ENCODE data around the gene ODC1.

ODC1 gene

GRCh38 chr2:10398496-10398895, 49.6 kb downstream of the ODC1 start:
- no peaks in the 10 kb centered on the region for H3K9me3 ChIP-seq (ENCODE audit: control insufficient read depth in 2 of 2, low read length in 2 of 2)
- peaks cover 15% of the 10 kb centered on the region for H3K4me1 ChIP-seq (ENCODE audit: control insufficient read depth, insufficient read depth, low read length)
- H3K9ac ChIP-seq (ENCODE audit: low read length in 2 of 2): no peak overlapping the region
- no peak overlapping the region for H3K27ac ChIP-seq (ENCODE audit: low read length)
- H3K36me3 ChIP-seq (ENCODE audit: control insufficient read depth in 2 of 2, insufficient read depth in 2 of 2, low read length in 2 of 2): peaks cover 0 to 2% of the 10 kb centered on the region in 2 donors
- no peak overlapping the region for H3K4me3 ChIP-seq (ENCODE audit: low read length in 2 of 2)
- H3K27me3 ChIP-seq (ENCODE audit: control insufficient read depth in 1 of 2, insufficient read depth in 2 of 2, low read length in 2 of 2): no peaks in the 10 kb centered on the region

- peaks cover 0 to 2% of the 10 kb centered on the region in 2 donors for H3K36me3 ChIP-seq (ENCODE audit: control insufficient read depth in 2 of 2, insufficient read depth in 2 of 2, low read length in 2 of 2)
- no peaks in the 10 kb centered on the region for H3K27me3 ChIP-seq (ENCODE audit: control insufficient read depth in 1 of 2, insufficient read depth in 2 of 2, low read length in 2 of 2)
- H3K27ac ChIP-seq (ENCODE audit: low read length): no peak overlapping the region
- H3K9me3 ChIP-seq (ENCODE audit: control insufficient read depth in 2 of 2, low read length in 2 of 2): no peaks in the 10 kb centered on the region
- no peak overlapping the region for H3K9ac ChIP-seq (ENCODE audit: low read length in 2 of 2)
- no peak overlapping the region for H3K4me3 ChIP-seq (ENCODE audit: low read length in 2 of 2)
- peaks cover 15% of the 10 kb centered on the region for H3K4me1 ChIP-seq (ENCODE audit: control insufficient read depth, insufficient read depth, low read length)
Measured at GRCh38 chr2:10397878-10398277, 50.2 kb downstream of the ODC1 start.

DNA sequence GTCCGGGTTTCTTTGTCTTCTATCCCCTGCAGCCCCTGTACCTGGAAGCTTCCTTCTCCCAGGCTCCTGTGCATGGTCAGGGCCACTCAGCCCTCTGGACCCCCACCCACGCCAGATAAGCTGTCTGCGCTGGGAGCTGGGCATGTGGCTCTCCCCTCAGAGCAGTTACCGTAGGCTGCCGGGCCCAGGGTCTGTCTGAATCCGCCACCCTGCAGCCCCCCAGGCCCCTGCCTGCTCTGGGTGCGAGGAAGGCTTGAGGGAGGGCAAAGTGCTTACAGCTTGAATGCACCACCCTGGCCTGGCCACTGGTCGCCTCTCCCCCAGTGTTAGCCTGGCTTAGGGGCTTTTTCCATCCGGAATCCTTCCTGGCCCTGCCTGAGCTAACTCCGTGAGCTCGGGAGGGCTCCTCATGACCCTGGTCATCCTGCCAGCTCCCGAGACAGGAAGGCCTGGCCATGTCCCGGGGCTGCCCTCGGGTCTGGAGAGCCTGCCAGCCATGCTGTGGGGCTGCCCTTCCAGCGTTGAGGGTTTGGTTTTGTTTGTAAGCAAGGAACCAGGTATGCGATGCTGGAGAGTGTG, 50.7 kb downstream of the ODC1 start:
- H3K27ac ChIP-seq (ENCODE audit: low read length): no peak overlapping the region

GRCh38 chr2:10396464-10396863, 51.7 kb downstream of the ODC1 start:
- no peaks in the 10 kb centered on the region for H3K9me3 ChIP-seq (ENCODE audit: control insufficient read depth in 2 of 2, low read length in 2 of 2)
- no peak overlapping the region for H3K27ac ChIP-seq (ENCODE audit: low read length)
- peaks cover 8% of the 10 kb centered on the region for H3K4me1 ChIP-seq (ENCODE audit: control insufficient read depth, insufficient read depth, low read length)
- no peak overlapping the region for H3K9ac ChIP-seq (ENCODE audit: low read length in 2 of 2)
- peaks cover 0 to 2% of the 10 kb centered on the region in 2 donors for H3K36me3 ChIP-seq (ENCODE audit: control insufficient read depth in 2 of 2, insufficient read depth in 2 of 2, low read length in 2 of 2)
- no peaks in the 10 kb centered on the region for H3K27me3 ChIP-seq (ENCODE audit: control insufficient read depth in 1 of 2, insufficient read depth in 2 of 2, low read length in 2 of 2)
- H3K4me3 ChIP-seq (ENCODE audit: low read length in 2 of 2): no peak overlapping the region

More for the DNA sequence above, 50.7 kb downstream of the ODC1 start:
- peaks cover 0 to 2% of the 10 kb centered on the region in 2 donors for H3K36me3 ChIP-seq (ENCODE audit: control insufficient read depth in 2 of 2, insufficient read depth in 2 of 2, low read length in 2 of 2)
- no peaks in the 10 kb centered on the region for H3K9me3 ChIP-seq (ENCODE audit: control insufficient read depth in 2 of 2, low read length in 2 of 2)
- no peak overlapping the region for H3K9ac ChIP-seq (ENCODE audit: low read length in 2 of 2)
- no peak overlapping the region for H3K4me3 ChIP-seq (ENCODE audit: low read length in 2 of 2)
- no peaks in the 10 kb centered on the region for H3K27me3 ChIP-seq (ENCODE audit: control insufficient read depth in 1 of 2, insufficient read depth in 2 of 2, low read length in 2 of 2)
- peaks cover 13% of the 10 kb centered on the region for H3K4me1 ChIP-seq (ENCODE audit: control insufficient read depth, insufficient read depth, low read length)

- H3K27ac ChIP-seq (ENCODE audit: low read length): no peak overlapping the region
- H3K9me3 ChIP-seq (ENCODE audit: control insufficient read depth in 2 of 2, low read length in 2 of 2): no peaks in the 10 kb centered on the region
- peaks cover 6% of the 10 kb centered on the region for H3K4me1 ChIP-seq (ENCODE audit: control insufficient read depth, insufficient read depth, low read length)
- H3K36me3 ChIP-seq (ENCODE audit: control insufficient read depth in 2 of 2, insufficient read depth in 2 of 2, low read length in 2 of 2): peaks cover 0 to 2% of the 10 kb centered on the region in 2 donors
- no peak overlapping the region for H3K4me3 ChIP-seq (ENCODE audit: low read length in 2 of 2)
- H3K9ac ChIP-seq (ENCODE audit: low read length in 2 of 2): no peak overlapping the region
- H3K27me3 ChIP-seq (ENCODE audit: control insufficient read depth in 1 of 2, insufficient read depth in 2 of 2, low read length in 2 of 2): no peaks in the 10 kb centered on the region
Measured at GRCh38 chr2:10395893-10396292, 52.2 kb downstream of the ODC1 start.

- no peaks in the 10 kb centered on the region for H3K36me3 ChIP-seq (ENCODE audit: control insufficient read depth in 2 of 2, insufficient read depth in 2 of 2, low read length in 2 of 2)
- H3K27ac ChIP-seq (ENCODE audit: low read length): no peak overlapping the region
- H3K9ac ChIP-seq (ENCODE audit: low read length in 2 of 2): no peak overlapping the region
- H3K4me3 ChIP-seq (ENCODE audit: low read length in 2 of 2): no peak overlapping the region
- peaks cover 7% of the 10 kb centered on the region for H3K4me1 ChIP-seq (ENCODE audit: control insufficient read depth, insufficient read depth, low read length)
- no peaks in the 10 kb centered on the region for H3K27me3 ChIP-seq (ENCODE audit: control insufficient read depth in 1 of 2, insufficient read depth in 2 of 2, low read length in 2 of 2)
- H3K9me3 ChIP-seq (ENCODE audit: control insufficient read depth in 2 of 2, low read length in 2 of 2): no peaks in the 10 kb centered on the region
Measured at GRCh38 chr2:10393640-10393982, 54.5 kb downstream of the ODC1 start.

GRCh38 chr2:10392951-10393639, 55.0 kb downstream of the ODC1 start:
- peaks cover 7% of the 10 kb centered on the region for H3K4me1 ChIP-seq (ENCODE audit: control insufficient read depth, insufficient read depth, low read length)

GRCh38 chr2:10392548-10392947, 55.6 kb downstream of the ODC1 start:
- H3K4me1 ChIP-seq (ENCODE audit: control insufficient read depth, insufficient read depth, low read length): peaks cover 6% of the 10 kb centered on the region

More at GRCh38 chr2:10392951-10393639, 55.0 kb downstream of the ODC1 start:
- H3K27ac ChIP-seq (ENCODE audit: low read length): no peak overlapping the region
- no peaks in the 10 kb centered on the region for H3K36me3 ChIP-seq (ENCODE audit: control insufficient read depth in 2 of 2, insufficient read depth in 2 of 2, low read length in 2 of 2)
- H3K9me3 ChIP-seq (ENCODE audit: control insufficient read depth in 2 of 2, low read length in 2 of 2): no peaks in the 10 kb centered on the region
- no peak overlapping the region for H3K4me3 ChIP-seq (ENCODE audit: low read length in 2 of 2)
- H3K27me3 ChIP-seq (ENCODE audit: control insufficient read depth in 1 of 2, insufficient read depth in 2 of 2, low read length in 2 of 2): no peaks in the 10 kb centered on the region
- H3K9ac ChIP-seq (ENCODE audit: low read length in 2 of 2): no peak overlapping the region

DNA sequence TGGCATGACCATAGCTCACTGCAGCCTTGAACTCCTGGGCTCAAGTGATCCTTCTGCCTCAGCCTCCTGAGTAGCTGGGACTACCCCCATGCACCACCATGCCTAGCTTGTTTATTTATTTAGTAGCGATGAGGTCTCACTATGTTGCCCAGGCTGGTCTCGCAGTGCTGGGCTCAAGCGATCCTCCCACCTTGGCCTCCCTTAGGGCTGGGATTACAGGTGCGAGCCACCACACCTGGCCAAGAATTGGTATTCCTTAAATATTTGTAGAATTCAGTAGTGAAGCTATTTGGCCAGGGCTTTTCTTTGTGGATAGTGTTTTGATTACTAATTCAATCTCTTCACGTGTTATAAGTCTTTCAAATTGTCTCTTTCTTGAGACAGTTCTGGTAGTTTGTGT, 56.0 kb downstream of the ODC1 start:
- no peaks in the 10 kb centered on the region for H3K9me3 ChIP-seq (ENCODE audit: control insufficient read depth in 2 of 2, low read length in 2 of 2)
- peaks cover 6% of the 10 kb centered on the region for H3K4me1 ChIP-seq (ENCODE audit: control insufficient read depth, insufficient read depth, low read length)
- no peak overlapping the region for H3K9ac ChIP-seq (ENCODE audit: low read length in 2 of 2)
- H3K27me3 ChIP-seq (ENCODE audit: control insufficient read depth in 1 of 2, insufficient read depth in 2 of 2, low read length in 2 of 2): no peaks in the 10 kb centered on the region
- no peaks in the 10 kb centered on the region for H3K36me3 ChIP-seq (ENCODE audit: control insufficient read depth in 2 of 2, insufficient read depth in 2 of 2, low read length in 2 of 2)
- no peak overlapping the region for H3K27ac ChIP-seq (ENCODE audit: low read length)
- no peak overlapping the region for H3K4me3 ChIP-seq (ENCODE audit: low read length in 2 of 2)

More at GRCh38 chr2:10392548-10392947, 55.6 kb downstream of the ODC1 start:
- Histone ChIP-seq H3K27ac (ENCODE audit: low read length) (no peak overlapping the region), H3K4me3 (ENCODE audit: low read length in 2 of 2) (no peak overlapping the region), H3K27me3 (ENCODE audit: control insufficient read depth in 1 of 2, insufficient read depth in 2 of 2, low read length in 2 of 2) (no peaks in the 10 kb centered on the region), H3K9ac (ENCODE audit: low read length in 2 of 2) (no peak overlapping the region), H3K36me3 (ENCODE audit: control insufficient read depth in 2 of 2, insufficient read depth in 2 of 2, low read length in 2 of 2) (no peaks in the 10 kb centered on the region), H3K9me3 (ENCODE audit: control insufficient read depth in 2 of 2, low read length in 2 of 2) (no peaks in the 10 kb centered on the region)

GRCh38 chr2:10390369-10390801, 57.7 kb downstream of the ODC1 start:
- Histone ChIP-seq H3K27me3 (ENCODE audit: control insufficient read depth in 1 of 2, insufficient read depth in 2 of 2, low read length in 2 of 2) (no peaks in the 10 kb centered on the region), H3K9ac (ENCODE audit: low read length in 2 of 2) (no peak overlapping the region), H3K27ac (ENCODE audit: low read length) (no peak overlapping the region), H3K4me1 (ENCODE audit: control insufficient read depth, insufficient read depth, low read length) (peaks cover 6% of the 10 kb centered on the region), H3K9me3 (ENCODE audit: control insufficient read depth in 2 of 2, low read length in 2 of 2) (no peaks in the 10 kb centered on the region), H3K36me3 (ENCODE audit: control insufficient read depth in 2 of 2, insufficient read depth in 2 of 2, low read length in 2 of 2) (no peaks in the 10 kb centered on the region), H3K4me3 (ENCODE audit: low read length in 2 of 2) (no peak overlapping the region)

All from stomach smooth muscle (tissue), 2 donors.